Chondrocyte (in vitro differentiated cells): ENCODE measurements around the gene FARP1. TPM values are rescaled to one million over a fixed set of nuclear protein-coding genes. Genes with fewer than 3 reads are reported as not detected.

Experiments used
- DNase-seq: peaks from one replicate; pipeline ENCODE4 v3.0.0; 2021; ENCODE audit warnings: mixed read lengths, low spot score
- H3K27ac Mint-ChIP-seq: one replicate; pipeline ENCODE4 v1.8.0; 2021; ENCODE audit warnings: mild to moderate bottlenecking, moderate library complexity, mixed read lengths; ENCODE audit not compliant: unreplicated experiment
- H3K27me3 Mint-ChIP-seq: 2 replicates; pipeline ENCODE4 v1.8.0; 2021; ENCODE audit warnings: low read depth, mixed read lengths
- H3K36me3 Mint-ChIP-seq: 2 replicates; pipeline ENCODE4 v1.8.0; 2021; ENCODE audit warnings: low read depth, mixed read lengths
- H3K4me1 Mint-ChIP-seq: 2 replicates; pipeline ENCODE4 v1.8.0; 2021; ENCODE audit warnings: low read depth, mild to moderate bottlenecking, mixed read lengths
- H3K4me3 Mint-ChIP-seq: one replicate; pipeline ENCODE4 v1.8.0; 2021; ENCODE audit warnings: mild to moderate bottlenecking, moderate library complexity, mixed read lengths; ENCODE audit not compliant: unreplicated experiment
- H3K9me3 Mint-ChIP-seq: 2 replicates; pipeline ENCODE4 v1.8.0; 2021; ENCODE audit warnings: low read depth, mixed read lengths
- CTCF ChIP-seq: fragments of 200-600 bp; sonication (generic); IDR thresholded peaks from 2 replicates; pipeline ENCODE4 v1.5.0; 2021; ENCODE audit warnings: antibody characterized with exemption, mild to moderate bottlenecking, moderate library complexity
- total RNA-seq: library from RNA; stranded (reverse); gene quantifications from 3 replicates; pipeline ENCODE4 v1.2.1, GENCODE V29; 2021

FARP1 gene
- total RNA-seq, 1 donor from 2014 or later, result 331 TPM

GRCh38 chr13:98398581-98398980, 255.7 kb downstream of the FARP1 start:
- Mint-ChIP-seq H3K36me3 (peaks cover 26% of the 10 kb centered on the region), H3K4me3 (no peak overlapping the region), H3K4me1 (peaks cover 14% of the 10 kb centered on the region), H3K27me3 (no peaks in the 10 kb centered on the region), H3K27ac (no peak overlapping the region), H3K9me3 (no peaks in the 10 kb centered on the region)
- no peak for TF ChIP-seq CTCF
- no peak for DNase-seq

GRCh38 chr13:98399756-98400155, 256.9 kb downstream of the FARP1 start:
- Mint-ChIP-seq H3K4me3 (no peak overlapping the region), H3K27ac (no peak overlapping the region), H3K27me3 (no peaks in the 10 kb centered on the region), H3K4me1 (peaks cover 14% of the 10 kb centered on the region), H3K36me3 (peaks cover 31% of the 10 kb centered on the region), H3K9me3 (no peaks in the 10 kb centered on the region)
- no peak for DNase-seq
- no peak for TF ChIP-seq CTCF

GRCh38 chr13:98401934-98402333, 259.0 kb downstream of the FARP1 start:
- Mint-ChIP-seq H3K4me3 (no peak overlapping the region), H3K27me3 (no peaks in the 10 kb centered on the region), H3K36me3 (peaks cover 23% of the 10 kb centered on the region), H3K27ac (no peak overlapping the region), H3K4me1 (peaks cover 13% of the 10 kb centered on the region), H3K9me3 (no peaks in the 10 kb centered on the region)
- no peak for TF ChIP-seq CTCF
- no peak for DNase-seq

- DNase-seq, result no peak
- Mint-ChIP-seq H3K4me1 (peaks cover 7% of the 10 kb centered on the region), H3K9me3 (no peaks in the 10 kb centered on the region), H3K27ac (no peak overlapping the region), H3K27me3 (no peaks in the 10 kb centered on the region), H3K36me3 (peaks cover 22% of the 10 kb centered on the region), H3K4me3 (no peak overlapping the region)
- no peak for TF ChIP-seq CTCF
Measured at GRCh38 chr13:98403076-98403475, 260.2 kb downstream of the FARP1 start.

GRCh38 chr13:98405107-98405571, 262.2 kb downstream of the FARP1 start:
- Mint-ChIP-seq H3K4me3 (no peak overlapping the region), H3K36me3 (peaks cover 22% of the 10 kb centered on the region), H3K27me3 (no peaks in the 10 kb centered on the region), H3K4me1 (peaks cover 4% of the 10 kb centered on the region), H3K27ac (no peak overlapping the region), H3K9me3 (no peaks in the 10 kb centered on the region)
- peak; percentile 29 for TF ChIP-seq CTCF
- no peak for DNase-seq
